ENCODE results near the gene DNAH6. TPM values are rescaled to one million over a fixed set of nuclear protein-coding genes. Genes with fewer than 3 reads are reported as not detected.
A peak's percentile ranks its signal among the peaks of the same experiment; 100 is the strongest.

Gene DNAH6
- total and polyA plus RNA-seq, 11 donors, result 0.05 to 0.75 (median 0.10) TPM; not detected in 2

DNA sequence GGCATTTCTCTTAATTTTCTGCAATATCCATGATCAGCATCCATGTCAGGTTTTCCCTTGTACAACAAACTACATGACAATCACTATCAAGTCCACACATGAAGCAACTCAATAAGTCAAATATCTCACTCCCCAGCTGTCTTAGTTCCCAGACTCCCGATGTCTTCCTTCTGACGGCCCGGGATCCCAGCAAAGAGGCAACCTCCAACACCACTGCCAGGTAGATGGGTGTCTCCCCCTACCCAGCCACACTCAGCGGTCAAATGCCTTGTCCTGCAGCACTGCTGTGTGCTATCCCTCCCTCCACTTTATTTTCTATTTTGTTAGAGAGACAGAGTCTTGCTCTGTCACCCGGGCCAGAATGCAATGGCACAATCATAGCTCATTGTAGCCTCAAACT, 341.3 kb downstream of the DNAH6 start:
- no peak for DNase-seq
- WGBS, 4 donors, result 84 to 93% (median 92%) methylated on average over 5 of the region's 5 CpGs
- no peak for ATAC-seq
- TF ChIP-seq, protein P1, sequence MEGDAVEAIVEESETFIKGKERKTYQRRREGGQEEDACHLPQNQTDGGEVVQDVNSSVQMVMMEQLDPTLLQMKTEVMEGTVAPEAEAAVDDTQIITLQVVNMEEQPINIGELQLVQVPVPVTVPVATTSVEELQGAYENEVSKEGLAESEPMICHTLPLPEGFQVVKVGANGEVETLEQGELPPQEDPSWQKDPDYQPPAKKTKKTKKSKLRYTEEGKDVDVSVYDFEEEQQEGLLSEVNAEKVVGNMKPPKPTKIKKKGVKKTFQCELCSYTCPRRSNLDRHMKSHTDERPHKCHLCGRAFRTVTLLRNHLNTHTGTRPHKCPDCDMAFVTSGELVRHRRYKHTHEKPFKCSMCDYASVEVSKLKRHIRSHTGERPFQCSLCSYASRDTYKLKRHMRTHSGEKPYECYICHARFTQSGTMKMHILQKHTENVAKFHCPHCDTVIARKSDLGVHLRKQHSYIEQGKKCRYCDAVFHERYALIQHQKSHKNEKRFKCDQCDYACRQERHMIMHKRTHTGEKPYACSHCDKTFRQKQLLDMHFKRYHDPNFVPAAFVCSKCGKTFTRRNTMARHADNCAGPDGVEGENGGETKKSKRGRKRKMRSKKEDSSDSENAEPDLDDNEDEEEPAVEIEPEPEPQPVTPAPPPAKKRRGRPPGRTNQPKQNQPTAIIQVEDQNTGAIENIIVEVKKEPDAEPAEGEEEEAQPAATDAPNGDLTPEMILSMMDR (IDR thresholded peaks at IDR 0.05), result no peak
- no peak for TF ChIP-seq POLR2A (IDR thresholded peaks at IDR 0.05)
- H3K4me1 ChIP-seq, result peaks cover 0 to 19% (median 0%) of the 10 kb centered on the region in 12 donors
- H3K27ac ChIP-seq, result peak overlapping the region in 1 of 12 donors; percentile 46
- peaks cover 0 to 5% (median 0%) of the 10 kb centered on the region in 12 donors for H3K9me3 ChIP-seq
- intact Hi-C loops (cut with DNase I), result loop anchor here in 1 of 10 donors (10.0 kb wide), 1 partner anchor 113 kb away; no protein-coding TSS in a partner anchor
- H3K27me3 ChIP-seq, result no peaks in the 10 kb centered on the region
- H3K36me3 ChIP-seq, result no peaks in the 10 kb centered on the region
- no peak overlapping the region for H3K4me3 ChIP-seq

DNA sequence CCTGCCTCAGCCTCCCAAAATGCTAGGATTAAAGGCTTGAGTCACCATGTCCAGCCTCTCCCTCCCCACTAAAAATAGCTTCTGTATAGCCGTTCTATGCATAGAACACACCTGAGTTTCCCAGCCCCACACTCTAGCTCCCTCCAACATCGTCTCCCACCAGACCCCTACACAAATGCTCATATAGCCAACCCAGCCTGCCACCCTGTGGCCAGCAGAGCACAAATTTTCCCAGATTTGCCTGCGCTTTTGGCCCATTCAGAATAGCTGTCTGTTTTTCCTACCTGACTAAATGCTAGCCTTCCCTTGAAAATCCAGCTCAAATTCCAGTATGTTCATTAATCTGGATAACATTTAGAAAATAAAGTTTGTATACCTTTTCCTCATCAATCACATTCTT, 341.8 kb downstream of the DNAH6 start:
- no peaks in the 10 kb centered on the region for H3K36me3 ChIP-seq
- DNase-seq (no peak), ATAC-seq (no peak)
- H3K9me3 ChIP-seq, result peaks cover 0 to 2% (median 0%) of the 10 kb centered on the region in 12 donors
- no peak overlapping the region for H3K27ac ChIP-seq
- no peak overlapping the region for H3K4me3 ChIP-seq
- TF ChIP-seq, protein P1 (IDR thresholded peaks at IDR 0.05), result peak in 6 of 12 donors; percentile 7 to 29 (median 18)
- TF ChIP-seq POLR2A (IDR thresholded peaks at IDR 0.05), result no peak
- intact Hi-C loops (cut with DNase I), result loop anchor here in 1 of 10 donors (10.0 kb wide), 1 partner anchor 113 kb away; no protein-coding TSS in a partner anchor
- no peaks in the 10 kb centered on the region for H3K27me3 ChIP-seq
- WGBS, 4 donors, result 50 to 75% (median 56%) methylated on average over 3 of the region's 3 CpGs
- peaks cover 0 to 19% (median 0%) of the 10 kb centered on the region in 12 donors for H3K4me1 ChIP-seq

DNA sequence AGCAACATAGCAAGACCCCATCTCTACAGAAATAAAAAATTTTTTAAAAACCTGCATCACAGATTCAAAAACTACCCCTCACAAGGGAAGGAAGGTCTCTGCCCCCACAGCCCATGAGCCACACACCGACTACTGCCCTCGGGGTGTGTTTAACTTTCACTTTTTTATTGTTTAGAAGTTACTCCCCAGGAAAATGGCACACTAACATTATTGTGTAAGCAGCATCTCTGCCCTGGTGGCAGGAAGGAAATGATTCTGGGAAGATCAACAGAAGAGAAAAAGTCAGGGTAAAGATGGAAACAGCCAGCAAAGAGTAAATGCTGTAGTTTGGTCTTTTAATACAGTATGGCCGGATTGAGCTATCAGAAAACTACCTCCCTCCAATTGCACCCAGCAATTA, 342.6 kb downstream of the DNAH6 start:
- TF ChIP-seq, protein P1 (IDR thresholded peaks at IDR 0.05), result no peak
- no peak for TF ChIP-seq POLR2A (IDR thresholded peaks at IDR 0.05)
- peaks cover 0 to 19% (median 0%) of the 10 kb centered on the region in 12 donors for H3K4me1 ChIP-seq
- no peaks in the 10 kb centered on the region for H3K36me3 ChIP-seq
- DNase-seq (no peak), ATAC-seq (no peak)
- H3K27me3 ChIP-seq, result no peaks in the 10 kb centered on the region
- intact Hi-C loops (cut with DNase I), result loop anchor here in 1 of 10 donors (10.0 kb wide), 1 partner anchor 114 kb away; no protein-coding TSS in a partner anchor
- no peak overlapping the region for H3K4me3 ChIP-seq
- 58 to 75% (median 70%) methylated on average over 3 of the region's 3 CpGs for WGBS, 4 donors
- no peaks in the 10 kb centered on the region for H3K9me3 ChIP-seq
- no peak overlapping the region for H3K27ac ChIP-seq

DNA sequence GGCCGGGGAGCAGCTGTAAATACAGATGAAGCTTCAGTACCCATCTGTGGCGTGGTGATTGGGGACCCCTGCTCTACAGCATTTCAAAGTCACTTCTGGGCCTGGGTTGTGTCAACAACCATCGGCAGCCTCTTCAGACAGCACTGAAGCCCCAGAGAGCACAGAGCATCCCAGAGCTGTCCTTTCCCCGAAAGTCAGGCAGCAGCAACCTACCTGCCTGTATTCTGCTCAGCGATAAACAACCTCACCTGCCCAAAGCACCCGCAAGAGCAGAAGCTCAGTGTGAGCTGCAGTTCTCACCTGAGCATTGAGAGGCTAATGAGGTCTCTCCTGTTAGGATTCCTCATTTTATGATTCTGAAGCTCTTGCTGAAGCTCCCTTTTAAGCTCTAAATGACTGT, 345.2 kb downstream of the DNAH6 start:
- no peaks in the 10 kb centered on the region for H3K9me3 ChIP-seq
- H3K4me1 ChIP-seq, result peaks cover 0 to 17% (median 0%) of the 10 kb centered on the region in 12 donors
- no peak overlapping the region for H3K4me3 ChIP-seq
- DNase-seq (no peak), ATAC-seq (no peak)
- intact Hi-C loops (cut with DNase I), result loop anchor here in 4 of 10 donors (5.0 to 10.0 kb wide), 2 partner anchors 227 to 364 kb away; no protein-coding TSS in a partner anchor
- WGBS, 4 donors, result 43 to 57% (median 51%) methylated on average over 6 of the region's 6 CpGs
- H3K36me3 ChIP-seq, result no peaks in the 10 kb centered on the region
- TF ChIP-seq, protein P1 (IDR thresholded peaks at IDR 0.05), result no peak
- TF ChIP-seq POLR2A (IDR thresholded peaks at IDR 0.05), result no peak
- no peaks in the 10 kb centered on the region for H3K27me3 ChIP-seq
- no peak overlapping the region for H3K27ac ChIP-seq

Data from heart left ventricle (tissue), 16 donors.